IPS DF 4.7 (cell line): ENCODE data around the gene PI16.
"Not testable (repeated sequence)": the region's sequence is repeated elsewhere in the genome, so short reads cannot be mapped to it uniquely, and the experiment has no call there.

Source experiments
- DNase-seq: peaks from one replicate; pipeline ENCODE4 v3.0.0-alpha.2; 2013; ENCODE audit warnings: low spot score; ENCODE audit errors: extremely low read depth

PI16 gene

DNA sequence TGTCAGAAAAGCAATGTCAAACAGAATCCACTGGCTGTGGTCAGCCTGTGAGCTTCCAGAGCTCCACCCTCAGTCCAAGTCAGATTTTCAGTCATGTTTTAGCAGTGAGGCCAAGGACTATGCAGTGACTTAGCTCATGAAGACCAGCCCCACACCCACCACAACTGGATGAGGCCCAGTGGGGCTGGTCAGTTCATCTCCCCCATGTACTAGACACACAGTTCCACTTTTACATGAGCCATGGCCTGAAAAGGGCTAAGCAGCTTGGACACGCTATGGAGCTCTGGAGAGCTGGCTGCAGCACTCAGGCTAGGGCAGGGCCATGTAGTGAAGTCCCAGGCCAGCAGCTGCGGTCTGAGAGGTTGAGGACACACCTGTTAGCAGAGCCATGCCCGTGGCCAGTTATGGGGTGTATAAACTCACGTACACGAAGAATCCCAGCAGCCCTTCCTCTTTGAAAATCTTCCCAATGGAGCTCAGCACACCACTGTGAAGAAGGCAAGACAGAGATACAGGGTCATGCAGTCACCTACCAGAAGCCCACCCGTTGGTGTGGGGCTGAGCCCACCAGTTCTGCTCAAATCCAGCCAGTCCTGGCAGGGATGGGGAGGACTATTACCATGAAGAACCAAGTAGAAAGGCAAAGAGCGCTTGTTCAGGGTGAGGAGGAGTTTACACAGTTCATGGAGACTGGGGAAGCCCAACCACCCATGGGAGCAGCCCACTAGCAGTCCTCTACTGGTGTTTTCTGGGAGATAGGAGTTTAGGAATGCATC lies 20.9 kb downstream of the PI16 start:
- DNase-seq, result no peak

DNA sequence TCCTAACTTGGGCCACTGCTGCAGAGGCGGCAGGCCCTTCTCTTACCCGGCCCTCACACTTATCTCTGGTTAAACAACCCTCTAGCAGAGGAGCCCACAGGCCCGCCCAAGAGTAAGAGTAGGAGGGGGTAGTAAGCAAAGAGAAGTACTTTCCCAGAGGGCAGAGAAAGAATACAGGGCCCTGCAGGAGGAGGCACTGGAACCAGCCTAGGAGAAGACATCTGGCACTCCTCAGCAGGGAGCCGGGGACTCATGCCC lies 21.4 kb downstream of the PI16 start:
- DNase-seq, result no peak

DNA sequence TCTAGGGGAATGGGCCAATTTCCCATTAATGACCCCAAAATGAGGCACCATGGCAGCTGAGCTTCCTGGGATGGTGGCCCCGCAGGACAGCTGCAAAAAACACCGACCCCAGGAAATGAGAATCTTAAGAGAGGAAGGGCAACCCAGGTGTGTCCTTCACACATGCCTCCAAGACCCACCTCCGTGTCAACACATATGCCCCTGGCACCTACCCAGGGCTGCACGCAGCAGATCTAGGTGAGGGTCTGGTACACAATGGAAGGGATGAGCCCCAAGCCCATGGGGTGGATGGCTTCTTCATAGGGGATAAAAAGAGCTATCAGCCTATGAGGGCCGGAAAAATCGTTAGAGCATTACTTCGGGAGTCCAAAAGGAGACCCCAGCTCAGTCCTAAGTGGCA lies 22.0 kb downstream of the PI16 start:
- no peak for DNase-seq

DNA sequence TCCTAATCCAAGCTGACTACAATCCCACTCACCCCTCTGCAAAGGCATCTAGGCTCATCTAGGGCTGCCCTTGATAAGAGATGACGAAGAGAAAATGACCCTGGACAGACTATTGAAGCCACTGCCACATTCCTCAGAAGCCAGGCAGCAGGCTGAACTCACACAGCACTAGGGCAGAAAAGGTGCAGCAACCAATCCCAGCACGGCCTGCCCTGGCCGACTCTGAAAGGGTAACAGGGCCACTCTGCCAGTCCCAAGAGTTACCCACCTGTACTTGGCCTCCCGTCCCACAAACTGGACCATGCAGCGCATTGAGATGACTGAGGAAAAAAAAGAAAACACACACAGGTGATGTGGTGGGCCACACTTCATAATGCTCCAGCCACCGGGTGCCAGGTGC lies 22.4 kb downstream of the PI16 start:
- no peak for DNase-seq

DNA sequence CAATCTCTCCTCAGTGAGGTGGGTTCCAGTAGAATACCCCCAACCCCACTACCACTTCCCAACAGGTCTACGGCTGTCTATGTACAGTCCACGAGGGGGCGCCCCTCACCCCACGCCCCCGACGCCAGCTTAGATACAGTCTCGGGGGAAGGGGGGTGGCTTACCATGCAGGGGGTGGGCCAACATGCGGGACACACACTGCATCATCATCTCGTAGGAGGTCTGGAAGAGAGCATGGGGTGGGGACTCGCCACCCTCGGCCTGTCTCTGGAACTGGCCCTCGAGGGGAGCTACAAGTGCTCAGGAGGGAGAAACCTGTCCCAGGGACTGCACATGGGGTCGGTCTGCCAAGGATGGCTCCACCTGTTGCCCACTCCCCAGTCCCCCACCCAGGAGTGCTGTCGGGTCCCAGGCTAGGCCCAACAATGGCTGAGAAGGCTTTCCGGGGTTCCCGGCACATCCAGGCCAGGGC lies 23.0 kb downstream of the PI16 start:
- DNase-seq, result no peak

DNA sequence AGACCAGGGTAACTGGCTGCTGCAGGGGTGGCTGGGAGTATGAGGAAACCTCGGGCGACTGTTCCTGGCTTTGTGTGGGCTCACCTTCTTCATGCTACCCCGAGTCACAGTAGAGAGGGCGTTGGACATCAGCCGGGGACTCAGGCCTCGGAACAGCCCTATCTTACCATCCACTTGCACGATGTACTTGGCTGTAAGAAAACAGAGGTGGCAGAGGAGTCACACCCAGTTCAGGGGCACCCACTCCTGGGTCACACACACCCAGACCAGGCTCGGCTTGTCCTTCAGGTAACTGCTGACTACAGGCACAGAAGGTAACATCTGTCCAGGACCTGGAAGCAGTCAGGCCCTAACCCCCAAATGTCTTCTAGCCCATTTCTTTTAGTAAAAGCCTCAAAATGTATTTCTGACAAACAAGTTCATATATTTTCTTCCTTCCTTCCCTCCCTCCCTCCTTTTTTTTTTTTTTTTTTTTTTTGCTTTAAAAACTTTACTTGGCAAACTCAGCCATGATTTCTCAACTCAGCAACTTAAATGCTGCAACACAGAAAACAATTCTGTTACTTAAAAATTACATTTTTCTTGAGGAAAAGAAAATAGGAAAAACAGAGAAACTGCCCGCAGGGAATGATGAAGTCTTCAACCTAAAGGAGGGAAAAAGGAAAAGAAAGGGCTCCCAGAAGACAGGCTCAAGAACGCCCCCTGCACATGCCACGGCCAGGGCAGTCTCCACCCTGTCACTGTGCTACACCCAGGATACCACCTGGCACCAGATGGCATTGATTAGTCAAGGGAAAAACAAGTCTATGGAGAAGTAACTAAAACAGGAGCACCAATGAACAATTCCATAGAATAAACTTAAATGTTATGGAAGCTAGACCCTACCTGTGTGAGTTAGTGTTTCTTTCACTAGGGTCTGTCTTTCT lies 24.1 kb downstream of the PI16 start:
- no peak for DNase-seq

DNA sequence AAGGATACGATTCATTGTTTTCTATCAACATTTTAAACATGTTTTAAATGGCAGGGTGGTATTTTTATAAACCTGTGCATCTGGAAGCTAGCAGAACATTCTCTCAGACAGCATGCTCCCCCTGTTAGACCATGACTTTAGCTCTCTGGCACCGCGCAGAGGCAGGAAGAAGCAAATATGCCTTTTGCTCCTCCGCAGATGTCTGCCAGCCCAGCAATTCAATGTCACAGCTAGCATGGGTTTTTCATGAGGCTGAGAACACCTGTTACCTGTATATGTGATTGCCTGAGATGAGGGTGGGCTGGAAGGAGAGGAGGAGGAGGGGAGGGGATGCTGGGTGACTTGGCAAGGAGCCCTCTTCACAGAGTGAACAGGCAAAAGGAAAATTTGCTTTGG lies 24.8 kb downstream of the PI16 start:
- no peak for DNase-seq

DNA sequence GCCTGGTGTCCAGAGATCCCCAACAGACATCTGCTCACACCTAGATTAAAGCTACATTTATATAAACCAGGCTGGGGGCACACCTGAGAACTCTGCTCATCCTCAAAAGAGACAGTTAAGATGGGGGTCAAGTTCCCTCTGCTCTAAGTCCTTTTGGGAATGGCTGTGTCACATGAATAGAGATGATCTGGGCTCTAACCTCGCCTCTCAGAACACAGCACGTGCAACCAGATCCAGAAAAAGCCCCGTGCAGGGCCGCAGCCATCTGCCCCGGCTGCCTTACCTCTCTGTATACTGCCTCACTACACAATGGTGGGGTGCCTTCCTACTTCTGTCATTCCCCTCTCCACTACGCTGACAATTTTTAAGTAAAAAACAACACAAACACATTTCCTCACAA lies 25.6 kb downstream of the PI16 start:
- DNase-seq, result no peak

DNA sequence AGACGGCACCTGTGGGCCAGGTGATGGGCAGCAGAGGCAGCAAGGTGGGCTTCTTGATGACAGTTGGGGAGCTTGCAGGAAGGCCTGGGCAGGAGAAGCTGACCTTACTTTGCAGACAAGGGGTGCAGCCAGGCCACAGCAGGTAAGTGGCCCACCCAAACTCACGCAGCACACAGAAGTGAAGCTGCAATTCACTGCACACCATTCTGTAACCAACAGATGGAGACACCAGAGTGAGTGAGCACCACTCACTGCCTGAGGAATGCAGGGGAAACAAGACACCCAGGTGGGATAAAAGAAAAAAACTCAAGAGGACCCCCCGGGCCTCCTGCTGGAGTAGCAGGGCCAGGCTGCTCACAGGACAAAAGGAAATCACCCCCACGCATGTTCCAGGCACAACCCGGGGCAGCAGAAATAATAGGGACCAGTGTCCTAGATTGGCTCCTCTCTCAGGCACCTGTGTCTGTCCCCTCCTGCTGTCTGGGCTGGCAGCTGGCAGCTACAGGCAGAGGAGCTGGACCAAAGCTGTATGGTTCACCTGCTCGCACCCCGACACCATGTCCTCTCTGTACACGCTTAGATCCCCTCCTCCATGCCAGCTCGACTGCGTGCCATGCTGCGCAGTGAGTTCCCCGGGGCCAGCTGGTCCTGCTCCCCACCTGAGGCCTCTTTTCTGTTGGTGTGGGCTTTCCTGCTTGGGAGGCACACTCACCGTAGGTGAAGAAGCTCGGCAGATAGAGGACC lies 26.5 kb downstream of the PI16 start:
- no peak for DNase-seq

DNA sequence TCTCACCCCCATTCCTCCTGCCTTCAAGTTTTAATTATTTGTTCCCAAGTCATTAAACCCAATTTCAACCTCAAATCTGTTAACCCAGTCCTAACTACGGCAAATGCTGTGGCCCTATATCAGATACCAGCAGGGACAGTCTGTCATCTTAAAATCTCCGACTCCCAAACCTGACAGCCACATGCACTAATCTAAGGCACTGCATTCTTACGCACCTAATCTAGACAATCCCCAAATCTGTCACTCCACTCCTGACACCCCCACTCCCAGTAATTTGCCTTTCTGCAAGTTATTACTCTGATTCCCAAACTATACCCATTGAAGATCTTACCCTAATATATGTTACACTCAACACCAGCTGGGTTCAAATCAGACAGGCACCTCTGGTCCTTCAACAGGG lies 29.0 kb downstream of the PI16 start:
- no peak for DNase-seq

DNA sequence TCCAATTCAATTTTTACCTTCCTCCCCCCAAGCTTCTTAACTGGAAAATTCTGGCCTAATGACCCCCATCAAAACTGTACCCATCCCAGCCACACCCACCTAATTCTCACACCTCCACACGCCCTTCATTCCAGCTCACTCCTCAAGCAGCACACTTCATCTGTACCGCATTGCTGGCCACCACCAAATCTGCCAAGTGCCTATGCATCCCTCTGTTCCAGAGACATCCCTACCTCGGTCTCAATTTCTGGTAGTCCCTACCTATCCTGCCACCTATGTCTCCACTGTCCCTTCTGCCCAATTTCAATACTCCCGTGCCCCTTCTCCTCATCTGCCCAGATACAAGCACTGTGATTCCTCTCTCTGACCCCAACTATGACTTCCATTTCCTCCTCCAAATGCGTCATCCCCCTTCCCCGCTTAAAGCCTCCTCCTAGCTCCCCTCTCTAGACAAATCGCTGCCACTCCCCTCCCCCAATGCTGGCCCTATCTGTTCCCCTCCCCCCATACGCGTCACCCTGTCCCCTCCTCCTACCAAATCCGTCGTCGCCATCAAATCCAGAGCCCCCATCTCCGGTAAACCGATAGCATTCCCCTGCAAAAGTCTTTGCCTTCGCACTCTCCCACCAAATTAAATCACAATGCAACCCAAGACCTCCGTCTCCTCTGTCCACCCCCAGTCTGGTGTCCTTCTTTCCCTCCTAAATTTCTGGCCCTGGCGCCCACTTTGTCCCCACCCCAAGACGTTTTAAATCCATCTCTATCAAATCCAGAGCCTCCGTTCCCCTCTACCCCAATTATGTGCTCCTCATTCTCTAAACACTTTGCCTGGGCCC lies 30.3 kb downstream of the PI16 start:
- no peak for DNase-seq

DNA sequence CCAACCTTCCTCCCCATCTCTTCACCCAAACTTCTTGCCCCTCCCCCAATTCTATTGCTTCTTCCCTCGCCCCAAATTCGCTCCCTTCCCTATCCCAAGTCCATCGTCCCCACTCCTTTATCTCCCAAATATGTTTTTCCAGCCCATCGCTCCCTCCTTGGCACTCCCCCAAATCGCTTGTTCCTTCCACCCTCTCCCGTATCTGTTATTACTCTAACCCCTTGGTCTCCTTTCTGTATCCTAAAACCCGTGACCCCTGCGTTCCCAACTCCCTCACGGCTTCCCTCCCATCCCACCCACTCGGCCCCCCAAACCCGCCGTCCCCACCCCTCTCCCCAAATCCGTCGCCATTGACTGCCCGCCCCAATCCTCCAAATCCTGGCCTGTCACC lies 30.9 kb downstream of the PI16 start:
- no peak for DNase-seq

DNA sequence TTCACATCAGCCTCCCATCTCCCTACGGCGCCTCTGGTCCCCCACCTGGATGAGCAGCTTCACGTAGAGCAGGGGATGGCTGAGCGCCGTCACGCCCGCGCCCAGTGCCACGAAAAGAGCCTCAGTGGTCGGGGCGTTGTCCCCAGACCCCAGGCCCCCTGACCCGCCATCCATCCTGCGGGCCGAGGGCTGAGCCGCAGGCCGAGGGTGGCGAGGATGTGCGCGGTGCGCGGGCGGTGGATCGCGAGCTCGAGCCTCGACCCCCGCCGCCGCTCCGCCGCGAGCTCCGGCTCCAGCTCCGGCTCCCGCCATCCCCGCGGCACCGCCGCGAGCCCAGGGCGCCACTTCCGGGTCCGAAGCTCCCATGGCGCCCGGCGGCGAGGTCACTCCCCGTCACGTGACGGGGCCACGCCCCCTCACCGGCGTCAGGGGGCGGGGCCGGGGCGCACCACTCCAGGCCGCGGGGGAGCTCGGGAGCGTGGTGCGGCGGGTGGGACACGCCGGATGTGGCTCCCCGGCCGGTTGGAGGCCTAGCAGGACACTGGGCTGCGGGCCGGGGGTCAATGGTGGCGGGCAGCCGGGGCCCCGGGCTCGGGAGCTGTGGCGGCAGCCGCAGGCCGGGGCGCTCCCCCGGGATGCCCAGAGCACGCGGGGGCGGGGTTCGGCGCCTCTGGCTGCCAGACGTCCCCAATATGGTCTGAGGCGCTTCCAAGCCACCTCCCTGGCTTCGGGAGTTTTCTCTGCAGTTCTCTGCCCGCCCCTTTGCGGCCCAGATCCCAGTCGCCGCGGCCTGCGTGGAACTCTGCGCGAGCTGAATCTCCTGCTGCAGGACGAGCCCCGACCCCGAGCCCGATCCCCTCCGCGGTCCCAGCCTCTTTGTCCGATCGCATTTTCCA lies 31.5 kb downstream of the PI16 start, which contains the start of gene MTCH1:
TSS of gene MTCH1 (minus strand) at position 389 of the 896 bp plus-strand sequence. CDS start at position 366, 23 bp downstream.
- no peak for DNase-seq

DNA sequence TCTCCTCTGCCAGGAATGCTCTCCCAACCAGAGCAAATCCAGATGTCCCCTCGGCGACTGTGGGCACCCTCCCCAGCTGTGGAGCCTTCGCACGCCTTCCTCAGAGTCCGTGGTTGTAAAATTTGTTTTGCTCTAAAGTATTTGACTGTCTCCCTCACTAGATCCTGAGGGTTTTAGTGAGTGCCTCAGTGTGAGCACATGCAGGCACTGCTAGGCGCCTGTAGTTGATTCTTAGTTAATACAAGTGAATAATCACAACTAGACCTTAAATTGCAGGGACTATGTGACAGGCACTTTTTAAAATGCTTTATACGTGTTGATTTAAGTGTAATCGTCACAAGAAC lies 32.1 kb downstream of the PI16 start:
- DNase-seq, result no peak

DNA sequence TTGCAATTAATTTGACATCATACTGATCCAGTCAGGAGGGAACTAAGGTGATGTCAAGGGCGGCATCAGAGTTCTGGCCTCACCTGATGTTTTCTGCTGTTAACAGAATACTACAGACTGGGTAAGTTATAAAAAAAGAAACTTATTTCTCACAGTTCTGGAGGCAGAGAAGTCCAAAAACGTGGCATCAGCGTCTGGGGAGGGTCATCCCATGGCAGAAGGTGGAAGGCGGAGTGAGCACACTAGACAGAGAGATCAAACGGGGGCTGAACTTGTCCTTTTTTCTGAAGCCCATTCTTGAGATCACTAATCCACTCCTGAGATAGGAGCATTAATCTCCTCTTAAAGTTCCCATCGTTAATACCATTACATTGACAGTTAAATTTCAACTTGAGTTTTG lies 34.7 kb downstream of the PI16 start:
- no peak for DNase-seq

DNA sequence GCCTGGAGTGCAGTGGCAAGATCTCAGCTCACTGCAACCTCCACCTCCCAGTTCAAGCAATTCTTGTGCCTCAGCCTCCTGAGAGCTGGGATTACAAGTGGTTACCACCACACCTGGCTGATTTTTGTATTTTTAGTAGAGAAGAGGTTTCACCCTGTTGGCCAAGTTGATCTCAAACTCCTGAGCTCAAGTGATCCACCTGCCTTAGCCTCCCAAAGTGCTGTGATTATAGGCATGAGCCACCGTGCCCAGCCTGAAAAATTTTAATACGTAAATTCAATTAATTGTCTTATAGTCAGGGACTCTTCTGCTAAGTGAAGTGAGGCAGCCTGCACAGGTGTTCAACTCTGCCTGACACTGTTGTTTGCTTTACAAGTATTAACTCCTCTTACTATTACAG lies 35.9 kb downstream of the PI16 start:
- not testable (repeated sequence) for DNase-seq

DNA sequence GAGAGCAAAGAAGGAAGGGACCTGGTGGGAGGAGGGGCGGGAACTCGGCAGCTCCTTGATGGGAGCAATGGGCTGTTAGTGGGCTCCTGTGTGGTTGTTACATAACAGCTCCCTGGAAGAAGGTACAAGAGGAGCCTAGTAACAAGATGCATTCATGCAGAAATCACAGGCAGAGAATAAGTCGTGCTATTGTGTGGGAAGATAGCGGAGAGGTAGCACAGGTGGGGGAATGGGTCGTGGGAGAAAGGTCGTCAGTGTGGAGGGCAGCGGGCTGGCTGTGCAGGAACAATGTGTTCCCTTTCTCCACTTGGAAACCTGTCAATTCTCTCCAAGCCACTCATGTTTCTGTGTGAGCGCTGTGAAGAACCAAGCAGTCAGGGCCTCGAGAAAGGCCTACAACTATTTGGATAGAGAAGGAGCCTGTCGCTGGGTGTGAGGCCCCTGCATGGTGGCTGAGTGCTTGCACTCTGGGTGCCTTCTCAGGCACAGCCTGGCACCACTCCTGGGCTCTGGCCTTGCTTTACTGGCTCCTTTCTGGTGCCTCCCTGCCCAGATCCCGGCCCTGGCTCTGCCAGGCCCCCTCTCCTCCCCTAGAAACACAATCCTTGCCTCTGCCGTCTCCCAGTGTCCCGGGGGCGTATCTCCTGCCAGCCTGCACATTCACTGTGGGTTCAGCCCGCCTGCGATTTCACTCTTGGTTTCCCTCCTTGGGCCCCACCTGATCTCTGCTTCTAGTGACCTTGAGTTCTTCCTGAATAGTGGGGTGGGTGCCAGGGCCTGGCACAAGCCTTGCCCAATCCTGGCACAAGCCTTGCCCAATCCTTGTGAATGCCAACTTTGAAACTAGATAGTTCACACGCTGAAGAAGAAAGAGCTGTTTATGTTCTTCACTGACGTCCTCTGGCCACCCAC lies 43.5 kb downstream of the PI16 start:
- no peak for DNase-seq

DNA sequence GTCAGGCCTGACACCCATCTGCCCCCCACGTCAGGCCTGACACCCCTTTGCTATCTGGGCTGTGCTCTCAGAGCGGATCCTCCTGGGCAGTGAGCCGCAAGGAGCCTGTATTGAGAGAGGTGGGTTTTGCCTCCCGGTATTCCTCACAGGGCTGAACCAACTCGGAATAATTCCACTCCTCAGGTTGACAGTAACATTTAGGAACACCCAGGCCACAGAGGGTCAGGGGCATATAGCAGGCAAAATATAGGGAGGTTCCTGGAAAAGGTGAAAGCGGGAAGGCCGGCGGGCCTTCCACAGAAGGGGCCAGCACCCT lies 44.1 kb downstream of the PI16 start:
- DNase-seq, result no peak

DNA sequence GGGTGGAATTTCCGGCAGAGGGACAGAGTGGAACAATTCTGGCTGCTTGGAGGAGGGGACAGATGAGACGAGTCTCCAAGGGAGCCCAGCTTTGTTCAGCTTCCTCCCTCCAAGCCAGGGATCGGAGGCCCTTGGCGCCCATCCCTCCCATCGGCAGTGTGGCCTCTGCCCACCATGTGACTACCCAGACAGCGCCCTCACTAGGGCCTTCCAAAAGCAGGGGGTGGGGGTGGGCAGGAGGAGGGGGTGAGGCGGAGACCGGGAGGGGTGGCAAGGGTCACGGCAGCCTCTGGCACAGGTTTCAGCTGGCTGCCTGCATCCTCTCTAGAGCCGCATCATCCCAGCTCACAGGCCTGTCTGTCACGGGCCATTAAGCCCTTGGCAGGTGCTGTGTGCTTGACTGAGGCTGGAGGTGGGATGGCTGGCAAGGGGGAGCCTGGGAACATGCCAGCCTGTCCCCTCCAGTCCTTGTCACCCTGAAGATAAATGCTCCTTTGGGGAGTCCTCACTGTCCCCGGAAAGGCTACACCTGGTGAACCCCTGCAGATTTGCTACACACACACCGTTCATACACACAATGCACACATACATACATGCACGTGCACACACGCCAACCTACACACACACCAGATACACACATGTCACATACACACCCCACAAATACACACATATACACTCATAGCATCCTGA lies 44.7 kb downstream of the PI16 start:
- DNase-seq, result no peak
